Measurements from ENCODE around the gene STX4. TPM values are rescaled to one million over a fixed set of nuclear protein-coding genes. Genes with fewer than 3 reads are reported as not detected.
A peak's percentile ranks its signal among the peaks of the same experiment; 100 is the strongest.

Gene STX4
- total and polyA plus RNA-seq, 9 of the 15 experiments (the other 6 are each of a cell fraction or from before 2014, with no cell fraction given) = 3.2 to 48.0 (median 21.5) TPM

GRCh38 chr16:31073970-31074813 lies 40.8 kb downstream of the STX4 start, which contains the start of the genes ZNF646 and ZNF668 (continued):
- no peak for TF ChIP-seq AFF1 (IDR thresholded peaks at IDR 0.05; ENCODE audit: low read depth in 1 of 2, partially characterized antibody in 2 of 2)
- TF ChIP-seq, protein P1, sequence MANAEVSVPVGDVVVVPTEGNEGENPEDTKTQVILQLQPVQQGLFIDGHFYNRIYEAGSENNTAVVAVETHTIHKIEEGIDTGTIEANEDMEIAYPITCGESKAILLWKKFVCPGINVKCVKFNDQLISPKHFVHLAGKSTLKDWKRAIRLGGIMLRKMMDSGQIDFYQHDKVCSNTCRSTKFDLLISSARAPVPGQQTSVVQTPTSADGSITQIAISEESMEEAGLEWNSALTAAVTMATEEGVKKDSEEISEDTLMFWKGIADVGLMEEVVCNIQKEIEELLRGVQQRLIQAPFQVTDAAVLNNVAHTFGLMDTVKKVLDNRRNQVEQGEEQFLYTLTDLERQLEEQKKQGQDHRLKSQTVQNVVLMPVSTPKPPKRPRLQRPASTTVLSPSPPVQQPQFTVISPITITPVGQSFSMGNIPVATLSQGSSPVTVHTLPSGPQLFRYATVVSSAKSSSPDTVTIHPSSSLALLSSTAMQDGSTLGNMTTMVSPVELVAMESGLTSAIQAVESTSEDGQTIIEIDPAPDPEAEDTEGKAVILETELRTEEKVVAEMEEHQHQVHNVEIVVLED (CRISPR knock-in tag; IDR thresholded peaks at IDR 0.05) = peak; percentile 95
- TF ChIP-seq CBX5 (IDR thresholded peaks at IDR 0.05; ENCODE audit: borderline replicate concordance, low read depth) = no peak
- TF ChIP-seq NFYB (IDR thresholded peaks at IDR 0.05; ENCODE audit: extremely low read depth, insufficient read length) = no peak
- no peak for TF ChIP-seq TGIF2 (CRISPR knock-in tag; IDR thresholded peaks at IDR 0.05)
- no peak for TF ChIP-seq LARP7 (IDR thresholded peaks at IDR 0.05)
- TF ChIP-seq GABPA (tag; conservative IDR thresholded peaks at IDR 0.05; ENCODE audit: low read depth) = peak; percentile 99
- no peak for TF ChIP-seq BCL6 (CRISPR knock-in tag; IDR thresholded peaks at IDR 0.05)
- peak in 1 of 2 experiments; percentile 98; a peak in 2 of 4 replicates for TF ChIP-seq TRIM24 (IDR thresholded peaks at IDR 0.05)
- no peak for TF ChIP-seq NR2F6 (CRISPR knock-in tag; IDR thresholded peaks at IDR 0.05)
- TF ChIP-seq BRF2 (IDR thresholded peaks at IDR 0.05; ENCODE audit: borderline replicate concordance, insufficient read depth, insufficient read length) = no peak
- TF ChIP-seq STAT5A (IDR thresholded peaks at IDR 0.05; ENCODE audit: borderline replicate concordance, low read length) = no peak; the same call in 1 of the 2 replicates
- TF ChIP-seq CTBP1 (IDR thresholded peaks at IDR 0.05; ENCODE audit: borderline replicate concordance) = peak; percentile 79
- TF ChIP-seq GATAD2B (IDR thresholded peaks at IDR 0.05; ENCODE audit: borderline replicate concordance) = no peak
- TF ChIP-seq POLR2H (tag; IDR thresholded peaks at IDR 0.05; ENCODE audit: low read depth) = no peak; the same call in none of the 2 replicates
- TF ChIP-seq BRCA1 (IDR thresholded peaks at IDR 0.05) = no peak
- no peak for TF ChIP-seq BRCA1 (CRISPR knock-in tag; IDR thresholded peaks at IDR 0.05)
- no peak for TF ChIP-seq CSDE1 (IDR thresholded peaks at IDR 0.05)
- TF ChIP-seq SMARCC2 (IDR thresholded peaks at IDR 0.05; ENCODE audit: low read depth) = no peak
- no peak for TF ChIP-seq ZNF133 (CRISPR knock-in tag; IDR thresholded peaks at IDR 0.05)
- peak; percentile 40; the same call in 1 of the 2 replicates for TF ChIP-seq NFRKB (IDR thresholded peaks at IDR 0.05; ENCODE audit: low read depth)
- no peak for TF ChIP-seq KLF10 (CRISPR knock-in tag; IDR thresholded peaks at IDR 0.05)
- TF ChIP-seq POU5F1 (IDR thresholded peaks at IDR 0.05; ENCODE audit: borderline replicate concordance, low read depth, low read length, partially characterized antibody) = peak; percentile 66

All from K562 (cell line).